Measurements from ENCODE around the gene SMYD3.

DNA sequence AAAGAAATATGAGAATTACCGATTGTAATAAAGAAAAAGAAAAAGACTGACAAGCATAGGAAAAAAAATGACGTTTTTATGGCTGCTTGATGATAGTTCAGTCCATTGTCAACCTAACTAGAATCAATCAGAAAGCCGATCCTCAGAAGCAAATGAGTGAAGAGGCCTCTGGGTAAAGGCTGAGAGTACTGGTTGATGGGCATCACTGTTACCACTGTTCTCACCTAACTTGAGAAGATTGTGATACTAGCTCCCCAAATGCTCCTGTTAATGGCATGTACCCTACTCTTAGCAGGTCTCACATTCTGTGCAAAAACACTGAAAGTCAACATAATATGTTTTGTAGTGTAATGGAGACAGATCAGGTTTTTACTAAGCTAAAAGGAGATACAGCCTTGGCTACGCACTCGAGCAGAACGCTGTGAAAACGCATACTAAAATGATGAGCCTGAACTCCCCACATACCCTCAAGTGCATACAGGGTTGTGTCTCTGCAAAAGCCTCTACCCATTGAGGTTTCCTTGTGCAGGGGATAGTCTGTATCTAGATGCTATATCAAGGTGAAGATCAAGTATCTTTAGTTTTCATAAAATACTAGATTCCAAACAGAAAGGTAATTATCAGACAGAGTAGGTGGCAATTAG, 554.6 kb downstream of the SMYD3 start:
- TF ChIP-seq, protein P1, sequence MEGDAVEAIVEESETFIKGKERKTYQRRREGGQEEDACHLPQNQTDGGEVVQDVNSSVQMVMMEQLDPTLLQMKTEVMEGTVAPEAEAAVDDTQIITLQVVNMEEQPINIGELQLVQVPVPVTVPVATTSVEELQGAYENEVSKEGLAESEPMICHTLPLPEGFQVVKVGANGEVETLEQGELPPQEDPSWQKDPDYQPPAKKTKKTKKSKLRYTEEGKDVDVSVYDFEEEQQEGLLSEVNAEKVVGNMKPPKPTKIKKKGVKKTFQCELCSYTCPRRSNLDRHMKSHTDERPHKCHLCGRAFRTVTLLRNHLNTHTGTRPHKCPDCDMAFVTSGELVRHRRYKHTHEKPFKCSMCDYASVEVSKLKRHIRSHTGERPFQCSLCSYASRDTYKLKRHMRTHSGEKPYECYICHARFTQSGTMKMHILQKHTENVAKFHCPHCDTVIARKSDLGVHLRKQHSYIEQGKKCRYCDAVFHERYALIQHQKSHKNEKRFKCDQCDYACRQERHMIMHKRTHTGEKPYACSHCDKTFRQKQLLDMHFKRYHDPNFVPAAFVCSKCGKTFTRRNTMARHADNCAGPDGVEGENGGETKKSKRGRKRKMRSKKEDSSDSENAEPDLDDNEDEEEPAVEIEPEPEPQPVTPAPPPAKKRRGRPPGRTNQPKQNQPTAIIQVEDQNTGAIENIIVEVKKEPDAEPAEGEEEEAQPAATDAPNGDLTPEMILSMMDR (IDR thresholded peaks at IDR 0.05) = no peak
- no peak for TF ChIP-seq POLR2A (IDR thresholded peaks at IDR 0.05)
